Testis (tissue), 2 donors: ENCODE measurements around the gene RHOB.

ENCODE experiments used
- CTCF ChIP-seq, 3 experiments: fragments of 450-650 bp in 2 of 3; fragments of 200-600 bp in 1 of 3; sonication (generic) in 1 of 3; IDR thresholded peaks; one replicate each; pipeline ENCODE4 v1.5.1; 2016 to 2019; ENCODE audit warnings: antibody characterized with exemption in 3 of 3, mild to moderate bottlenecking in 2 of 3, moderate library complexity in 1 of 3
- POLR2A ChIP-seq: fragments of 450-650 bp; IDR thresholded peaks from one replicate; pipeline ENCODE4 v1.6.1; 2017; ENCODE audit warnings: antibody characterized with exemption, mild to moderate bottlenecking, moderate library complexity

DNA sequence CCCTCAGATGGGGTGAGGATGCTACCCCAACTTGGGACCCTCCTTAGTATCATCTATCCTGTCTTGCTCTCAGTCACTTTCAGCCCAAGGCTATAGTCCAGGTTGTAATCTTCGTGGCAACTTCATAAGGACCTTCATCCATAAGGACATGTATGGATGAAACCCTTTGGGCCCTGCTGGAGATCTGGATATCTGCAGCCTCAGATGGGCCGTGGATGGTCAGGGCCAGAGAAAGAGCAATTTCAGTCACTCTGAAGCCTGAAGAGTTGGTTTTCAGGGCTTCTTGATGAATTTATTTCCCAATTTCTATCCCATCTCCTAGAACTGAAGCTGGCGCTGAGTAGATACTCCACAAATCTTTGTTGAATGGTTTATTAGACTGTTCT is 28.7 kb downstream of the RHOB start:
- TF ChIP-seq POLR2A: no peak
- TF ChIP-seq CTCF (IDR thresholded peaks at IDR 0.05): no peak
